BE2C (cell line): ENCODE measurements around the gene MBTPS1.

Experiments
- DNase-seq: peaks from one replicate; pipeline ENCODE4 v3.0.0-alpha.2; 2020
- H3K27me3 ChIP-seq: fragments of 250-450 bp; sonication (Bioruptor Pico); 2 replicates; pipeline ENCODE4 v1.5.1; 2020; ENCODE audit warnings: mild to moderate bottlenecking
- H3K36me3 ChIP-seq: fragments of 250-450 bp; sonication (Bioruptor Pico); 2 replicates; pipeline ENCODE4 v1.5.1; 2020; ENCODE audit warnings: mild to moderate bottlenecking
- H3K4me1 ChIP-seq: fragments of 250-450 bp; sonication (Bioruptor Pico); 2 replicates; pipeline ENCODE4 v1.5.1; 2020
- H3K4me3 ChIP-seq: 2 replicates; pipeline ENCODE4 v1.5.1; 2011; ENCODE audit warnings: low read depth, low read length
- H3K9me3 ChIP-seq: fragments of 250-450 bp; sonication (Bioruptor Pico); 2 replicates; pipeline ENCODE4 v1.5.1; 2020
- CTCF ChIP-seq: IDR thresholded peaks from 2 replicates; pipeline ENCODE4 v1.5.1; 2012; ENCODE audit warnings: mild to moderate bottlenecking, low read depth, low read length

Gene MBTPS1

GRCh38 chr16:84107921-84108320 is 8.8 kb downstream of the MBTPS1 start:
- no peak for TF ChIP-seq CTCF

GRCh38 chr16:84105948-84106740 is 10.6 kb downstream of the MBTPS1 start:
- H3K4me3 ChIP-seq = no peak overlapping the region
- no peaks in the 10 kb centered on the region for H3K4me1 ChIP-seq
- no peaks in the 10 kb centered on the region for H3K9me3 ChIP-seq
- TF ChIP-seq CTCF = no peak
- H3K27me3 ChIP-seq = no peaks in the 10 kb centered on the region
- DNase-seq = no peak
- no peaks in the 10 kb centered on the region; the same call in 1 of the 2 replicates for H3K36me3 ChIP-seq

More at GRCh38 chr16:84107921-84108320, 8.8 kb downstream of the MBTPS1 start:
- Histone ChIP-seq H3K4me3 (no peak overlapping the region), H3K4me1 (no peaks in the 10 kb centered on the region), H3K27me3 (no peaks in the 10 kb centered on the region), H3K9me3 (no peaks in the 10 kb centered on the region), H3K36me3 (no peaks in the 10 kb centered on the region; the same call in 1 of the 2 replicates)
- DNase-seq = no peak

DNA sequence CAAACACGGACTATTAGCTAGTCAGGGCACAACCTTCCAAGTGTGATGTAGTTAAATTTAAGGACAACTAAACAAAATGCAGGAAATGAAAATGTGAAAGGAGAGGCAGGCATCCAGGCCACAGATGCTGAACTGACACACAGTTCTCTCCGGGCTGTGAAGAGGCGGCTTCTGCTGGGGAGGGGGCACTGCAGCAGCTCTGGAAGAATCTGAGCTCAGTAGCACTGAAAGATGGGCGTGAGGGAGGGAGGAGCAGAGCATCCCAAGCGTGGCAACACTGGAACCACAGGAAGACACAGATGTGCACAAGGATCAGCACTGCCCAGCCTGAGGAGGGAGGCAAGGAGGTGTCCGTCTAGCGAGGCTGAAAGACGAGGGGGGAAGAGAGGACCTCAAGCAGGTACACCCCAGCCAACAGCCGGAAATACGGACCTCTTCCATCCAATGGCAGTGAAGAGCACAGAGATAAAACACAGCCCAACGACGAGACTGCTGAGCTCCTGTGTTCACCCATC is 11.4 kb downstream of the MBTPS1 start:
- Histone ChIP-seq H3K4me1 (no peaks in the 10 kb centered on the region), H3K27me3 (no peaks in the 10 kb centered on the region), H3K36me3 (no peaks in the 10 kb centered on the region), H3K4me3 (no peak overlapping the region), H3K9me3 (no peaks in the 10 kb centered on the region)
- no peak for TF ChIP-seq CTCF
- DNase-seq = no peak

GRCh38 chr16:84104231-84104630 is 12.5 kb downstream of the MBTPS1 start:
- no peak overlapping the region for H3K4me3 ChIP-seq
- H3K27me3 ChIP-seq = no peaks in the 10 kb centered on the region
- no peak for TF ChIP-seq CTCF
- no peak for DNase-seq
- no peaks in the 10 kb centered on the region for H3K36me3 ChIP-seq
- H3K4me1 ChIP-seq = no peaks in the 10 kb centered on the region
- H3K9me3 ChIP-seq = no peaks in the 10 kb centered on the region

GRCh38 chr16:84103678-84104077 is 13.1 kb downstream of the MBTPS1 start:
- no peak for TF ChIP-seq CTCF
- H3K4me1 ChIP-seq = no peaks in the 10 kb centered on the region
- no peak for DNase-seq
- no peak overlapping the region for H3K4me3 ChIP-seq
- H3K36me3 ChIP-seq = peaks cover 3% of the 10 kb centered on the region; the same call in 1 of the 2 replicates
- H3K9me3 ChIP-seq = no peaks in the 10 kb centered on the region
- H3K27me3 ChIP-seq = no peaks in the 10 kb centered on the region

DNA sequence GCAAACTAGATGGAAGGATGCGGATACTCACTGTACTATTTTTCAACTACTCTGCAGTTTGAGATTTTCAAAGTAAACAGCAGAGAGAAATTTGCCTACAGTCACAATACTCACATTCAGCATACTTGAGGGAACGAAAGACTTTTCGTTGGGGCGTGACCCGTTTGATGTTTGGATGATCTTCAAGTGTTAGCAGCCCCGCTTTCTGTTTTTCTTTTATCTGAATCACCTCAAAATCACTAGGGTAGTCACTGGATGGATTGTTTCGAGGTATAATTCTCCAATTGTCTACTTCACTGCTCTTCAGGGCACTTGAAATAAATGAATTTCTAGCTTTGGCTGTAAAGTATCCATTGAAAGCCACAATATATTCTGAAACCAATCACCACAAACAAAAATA is 17.8 kb downstream of the MBTPS1 start:
- TF ChIP-seq CTCF = no peak
- H3K27me3 ChIP-seq = no peaks in the 10 kb centered on the region
- H3K36me3 ChIP-seq = peaks cover 40% of the 10 kb centered on the region
- no peak overlapping the region for H3K4me3 ChIP-seq
- DNase-seq = no peak
- H3K9me3 ChIP-seq = no peaks in the 10 kb centered on the region
- no peaks in the 10 kb centered on the region for H3K4me1 ChIP-seq
